MV-4-11 (cell line): Measurements from ENCODE around the gene SLC6A2.

Experiments
- DNase-seq: peaks from one replicate; lab custom pipeline; 2025; lab: John Stamatoyannopoulos, UW

SLC6A2 gene

GRCh38 chr16:55711959-55712876 is 56.4 kb downstream of the SLC6A2 start:
- peak; percentile 49 for DNase-seq

- DNase-seq = no peak
Observed at GRCh38 chr16:55713103-55713502, 57.3 kb downstream of the SLC6A2 start.

GRCh38 chr16:55717326-55717725 is 61.5 kb downstream of the SLC6A2 start:
- no peak for DNase-seq

- DNase-seq = no peak
Observed at GRCh38 chr16:55725055-55725777, 69.4 kb downstream of the SLC6A2 start.

GRCh38 chr16:55728797-55729196 is 73.0 kb downstream of the SLC6A2 start:
- no peak for DNase-seq

- no peak for DNase-seq
Observed at GRCh38 chr16:55730115-55730514, 74.3 kb downstream of the SLC6A2 start.

GRCh38 chr16:55732496-55732895 is 76.7 kb downstream of the SLC6A2 start:
- DNase-seq = no peak

GRCh38 chr16:55734665-55735064 is 78.9 kb downstream of the SLC6A2 start:
- DNase-seq = no peak

- DNase-seq = no peak
Observed at GRCh38 chr16:55735120-55735781, 79.5 kb downstream of the SLC6A2 start.

GRCh38 chr16:55736671-55737070 is 80.9 kb downstream of the SLC6A2 start:
- no peak for DNase-seq

- DNase-seq = no peak
Observed at GRCh38 chr16:55737318-55737717, 81.5 kb downstream of the SLC6A2 start.

GRCh38 chr16:55737966-55738365 is 82.2 kb downstream of the SLC6A2 start:
- DNase-seq = no peak

- DNase-seq = no peak
Observed at GRCh38 chr16:55746081-55746480, 90.3 kb downstream of the SLC6A2 start.

GRCh38 chr16:55747785-55748184 is 92.0 kb downstream of the SLC6A2 start:
- no peak for DNase-seq

- DNase-seq = peak; percentile 97
Observed at GRCh38 chr16:55752465-55753144, 96.8 kb downstream of the SLC6A2 start.

- DNase-seq = peak; percentile 97
Observed at GRCh38 chr16:55753145-55753631, 97.4 kb downstream of the SLC6A2 start.
